ENCODE measurements around the gene PHF14.
A peak's percentile ranks its signal among the peaks of the same experiment; 100 is the strongest.

DNA sequence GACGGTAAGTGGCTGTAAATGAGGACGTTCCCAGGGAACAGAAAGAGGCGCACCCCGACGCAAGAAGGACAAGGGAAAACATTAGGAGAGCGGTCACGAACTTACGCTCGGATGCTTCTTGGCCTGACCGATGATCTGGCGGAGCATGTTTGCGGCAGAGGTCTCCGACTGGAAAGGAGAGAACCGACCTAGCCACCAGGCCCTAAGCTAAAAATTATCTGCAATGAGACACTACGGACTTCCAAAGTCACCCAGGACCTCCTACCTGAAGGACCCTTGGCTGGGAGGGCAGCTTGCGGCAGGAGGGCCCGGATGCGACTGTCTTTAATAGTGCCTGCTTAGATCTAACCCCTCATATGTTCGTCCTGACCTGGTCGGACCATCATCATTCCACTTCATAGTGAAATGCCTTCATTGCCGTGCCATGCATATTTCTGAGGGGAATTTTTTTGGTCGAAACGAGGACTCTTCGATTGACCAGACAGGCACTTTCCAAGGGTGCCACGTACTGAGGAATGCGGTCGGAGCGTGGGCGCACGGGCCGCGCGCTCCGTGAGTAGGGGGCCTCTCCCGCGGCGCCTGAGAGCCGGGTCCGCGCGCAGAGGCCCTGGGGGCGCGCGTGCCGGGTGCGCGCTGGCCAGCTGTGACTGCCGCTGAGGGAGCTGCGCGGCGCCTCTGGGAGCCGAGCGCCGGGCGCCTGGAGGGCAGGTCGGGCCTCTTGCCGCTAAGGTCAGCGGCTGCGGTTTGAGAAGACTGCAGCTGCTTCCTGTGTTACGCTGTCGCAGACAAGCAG, 33.6 kb upstream of the PHF14 start:
- TF ChIP-seq, protein P1, sequence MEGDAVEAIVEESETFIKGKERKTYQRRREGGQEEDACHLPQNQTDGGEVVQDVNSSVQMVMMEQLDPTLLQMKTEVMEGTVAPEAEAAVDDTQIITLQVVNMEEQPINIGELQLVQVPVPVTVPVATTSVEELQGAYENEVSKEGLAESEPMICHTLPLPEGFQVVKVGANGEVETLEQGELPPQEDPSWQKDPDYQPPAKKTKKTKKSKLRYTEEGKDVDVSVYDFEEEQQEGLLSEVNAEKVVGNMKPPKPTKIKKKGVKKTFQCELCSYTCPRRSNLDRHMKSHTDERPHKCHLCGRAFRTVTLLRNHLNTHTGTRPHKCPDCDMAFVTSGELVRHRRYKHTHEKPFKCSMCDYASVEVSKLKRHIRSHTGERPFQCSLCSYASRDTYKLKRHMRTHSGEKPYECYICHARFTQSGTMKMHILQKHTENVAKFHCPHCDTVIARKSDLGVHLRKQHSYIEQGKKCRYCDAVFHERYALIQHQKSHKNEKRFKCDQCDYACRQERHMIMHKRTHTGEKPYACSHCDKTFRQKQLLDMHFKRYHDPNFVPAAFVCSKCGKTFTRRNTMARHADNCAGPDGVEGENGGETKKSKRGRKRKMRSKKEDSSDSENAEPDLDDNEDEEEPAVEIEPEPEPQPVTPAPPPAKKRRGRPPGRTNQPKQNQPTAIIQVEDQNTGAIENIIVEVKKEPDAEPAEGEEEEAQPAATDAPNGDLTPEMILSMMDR (IDR thresholded peaks at IDR 0.05) = peak in 1 of 6 experiments; percentile 3
- TF ChIP-seq POLR2A (IDR thresholded peaks at IDR 0.05) = peak in 3 of 4 donors; percentile 29 to 85 (median 71)

Measured in esophagus squamous epithelium (tissue), 4 donors.